Measurements from ENCODE around the gene PTGES2. TPM values are rescaled to one million over a fixed set of nuclear protein-coding genes. Genes with fewer than 3 reads are reported as not detected.

The PTGES2 gene
- total and polyA plus RNA-seq, 4 donors = 22.8 to 41.1 (median 31.5) TPM

DNA sequence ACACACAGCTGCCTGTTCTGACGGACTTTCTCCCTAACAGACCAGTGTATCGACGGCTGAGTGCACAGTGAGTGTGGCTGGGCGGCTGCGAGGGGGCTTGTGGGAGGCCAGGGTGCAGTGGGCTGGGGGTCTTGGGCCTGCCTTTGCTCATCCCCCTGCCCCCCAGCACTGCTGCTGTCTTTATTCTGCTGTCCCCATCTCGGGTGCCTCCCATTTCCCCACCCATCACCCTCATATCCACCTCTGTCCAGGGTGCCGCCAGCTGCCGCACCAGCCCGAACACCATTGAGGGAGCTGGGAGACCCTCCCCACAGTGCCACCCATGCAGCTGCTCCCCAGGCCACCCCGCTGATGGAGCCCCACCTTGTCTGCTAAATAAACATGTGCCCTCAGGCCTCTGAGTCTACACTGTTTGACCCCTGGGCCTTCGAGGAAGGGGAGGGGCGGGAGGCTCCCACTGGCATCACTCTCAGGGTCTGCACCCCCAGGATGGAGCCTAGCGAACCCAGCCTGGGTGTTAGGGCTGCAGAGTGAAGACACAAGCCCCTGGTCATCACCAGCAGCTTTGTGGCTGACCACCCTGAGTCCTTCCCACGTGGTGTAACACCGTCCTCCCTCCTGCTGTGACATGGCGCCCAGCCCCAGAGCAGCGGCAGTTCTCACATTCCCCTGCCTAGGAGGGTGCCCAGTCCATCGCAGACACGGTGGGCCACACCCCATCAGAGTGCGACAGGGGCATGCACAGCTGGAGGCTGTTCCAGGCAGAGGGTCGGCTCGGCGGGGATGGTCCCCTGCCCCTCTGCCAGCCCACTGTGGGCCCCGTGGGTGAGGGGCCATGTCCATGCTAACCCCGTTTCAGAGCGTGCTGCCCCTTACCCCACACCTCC is 25.8 kb upstream of the PTGES2 start:
- Histone ChIP-seq H3K27ac (ENCODE audit: low read depth in 1 of 2, low read length in 2 of 2) (no peak overlapping the region), H3K4me1 (ENCODE audit: control insufficient read depth in 4 of 4, insufficient read depth in 4 of 4, low read length in 3 of 4) (peaks cover 8 to 13% (median 10%) of the 10 kb centered on the region in 4 donors), H3K9me3 (ENCODE audit: control insufficient read depth in 4 of 4, low read length in 3 of 4) (no peaks in the 10 kb centered on the region), H3K36me3 (ENCODE audit: control insufficient read depth in 4 of 4, insufficient read depth in 3 of 4, low read depth in 1 of 4, low read length in 3 of 4) (no peaks in the 10 kb centered on the region), H3K9ac (ENCODE audit: low read depth in 1 of 2, low read length in 2 of 2) (no peak overlapping the region), H3K27me3 (ENCODE audit: control insufficient read depth in 4 of 4, insufficient read depth in 4 of 4, low read length in 3 of 4) (no peaks in the 10 kb centered on the region), H3K4me3 (ENCODE audit: low read depth in 1 of 3, low read length in 3 of 3) (no peak overlapping the region)
- WGBS = 89% methylated on average over 26 of the region's 26 CpGs
- no peak for DNase-seq (ENCODE audit: low spot score)
- no peak for TF ChIP-seq YY1 (IDR thresholded peaks at IDR 0.05)
- TF ChIP-seq, protein P1, sequence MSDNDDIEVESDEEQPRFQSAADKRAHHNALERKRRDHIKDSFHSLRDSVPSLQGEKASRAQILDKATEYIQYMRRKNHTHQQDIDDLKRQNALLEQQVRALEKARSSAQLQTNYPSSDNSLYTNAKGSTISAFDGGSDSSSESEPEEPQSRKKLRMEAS (IDR thresholded peaks at IDR 0.05) = no peak
- TF ChIP-seq GABPA (IDR thresholded peaks at IDR 0.05 in 1 of 2, conservative IDR thresholded peaks at IDR 0.05 in 1 of 2) = no peak
- TF ChIP-seq NR2F2 (IDR thresholded peaks at IDR 0.05) = no peak
- no peak for TF ChIP-seq JUND (IDR thresholded peaks at IDR 0.05)
- no peak for TF ChIP-seq FOXA2 (IDR thresholded peaks at IDR 0.05)
- TF ChIP-seq, protein P2, sequence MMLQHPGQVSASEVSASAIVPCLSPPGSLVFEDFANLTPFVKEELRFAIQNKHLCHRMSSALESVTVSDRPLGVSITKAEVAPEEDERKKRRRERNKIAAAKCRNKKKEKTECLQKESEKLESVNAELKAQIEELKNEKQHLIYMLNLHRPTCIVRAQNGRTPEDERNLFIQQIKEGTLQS (IDR thresholded peaks at IDR 0.05) = no peak
- no peak for TF ChIP-seq RAD21 (IDR thresholded peaks at IDR 0.05)
- no peak for TF ChIP-seq EGR1 (IDR thresholded peaks at IDR 0.05; ENCODE audit: low read depth in 2 of 2)
- TF ChIP-seq, protein P3, sequence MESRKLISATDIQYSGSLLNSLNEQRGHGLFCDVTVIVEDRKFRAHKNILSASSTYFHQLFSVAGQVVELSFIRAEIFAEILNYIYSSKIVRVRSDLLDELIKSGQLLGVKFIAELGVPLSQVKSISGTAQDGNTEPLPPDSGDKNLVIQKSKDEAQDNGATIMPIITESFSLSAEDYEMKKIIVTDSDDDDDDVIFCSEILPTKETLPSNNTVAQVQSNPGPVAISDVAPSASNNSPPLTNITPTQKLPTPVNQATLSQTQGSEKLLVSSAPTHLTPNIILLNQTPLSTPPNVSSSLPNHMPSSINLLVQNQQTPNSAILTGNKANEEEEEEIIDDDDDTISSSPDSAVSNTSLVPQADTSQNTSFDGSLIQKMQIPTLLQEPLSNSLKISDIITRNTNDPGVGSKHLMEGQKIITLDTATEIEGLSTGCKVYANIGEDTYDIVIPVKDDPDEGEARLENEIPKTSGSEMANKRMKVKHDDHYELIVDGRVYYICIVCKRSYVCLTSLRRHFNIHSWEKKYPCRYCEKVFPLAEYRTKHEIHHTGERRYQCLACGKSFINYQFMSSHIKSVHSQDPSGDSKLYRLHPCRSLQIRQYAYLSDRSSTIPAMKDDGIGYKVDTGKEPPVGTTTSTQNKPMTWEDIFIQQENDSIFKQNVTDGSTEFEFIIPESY (IDR thresholded peaks at IDR 0.05) = no peak
- TF ChIP-seq HNF4G (IDR thresholded peaks at IDR 0.05) = no peak
- TF ChIP-seq, protein P4, sequence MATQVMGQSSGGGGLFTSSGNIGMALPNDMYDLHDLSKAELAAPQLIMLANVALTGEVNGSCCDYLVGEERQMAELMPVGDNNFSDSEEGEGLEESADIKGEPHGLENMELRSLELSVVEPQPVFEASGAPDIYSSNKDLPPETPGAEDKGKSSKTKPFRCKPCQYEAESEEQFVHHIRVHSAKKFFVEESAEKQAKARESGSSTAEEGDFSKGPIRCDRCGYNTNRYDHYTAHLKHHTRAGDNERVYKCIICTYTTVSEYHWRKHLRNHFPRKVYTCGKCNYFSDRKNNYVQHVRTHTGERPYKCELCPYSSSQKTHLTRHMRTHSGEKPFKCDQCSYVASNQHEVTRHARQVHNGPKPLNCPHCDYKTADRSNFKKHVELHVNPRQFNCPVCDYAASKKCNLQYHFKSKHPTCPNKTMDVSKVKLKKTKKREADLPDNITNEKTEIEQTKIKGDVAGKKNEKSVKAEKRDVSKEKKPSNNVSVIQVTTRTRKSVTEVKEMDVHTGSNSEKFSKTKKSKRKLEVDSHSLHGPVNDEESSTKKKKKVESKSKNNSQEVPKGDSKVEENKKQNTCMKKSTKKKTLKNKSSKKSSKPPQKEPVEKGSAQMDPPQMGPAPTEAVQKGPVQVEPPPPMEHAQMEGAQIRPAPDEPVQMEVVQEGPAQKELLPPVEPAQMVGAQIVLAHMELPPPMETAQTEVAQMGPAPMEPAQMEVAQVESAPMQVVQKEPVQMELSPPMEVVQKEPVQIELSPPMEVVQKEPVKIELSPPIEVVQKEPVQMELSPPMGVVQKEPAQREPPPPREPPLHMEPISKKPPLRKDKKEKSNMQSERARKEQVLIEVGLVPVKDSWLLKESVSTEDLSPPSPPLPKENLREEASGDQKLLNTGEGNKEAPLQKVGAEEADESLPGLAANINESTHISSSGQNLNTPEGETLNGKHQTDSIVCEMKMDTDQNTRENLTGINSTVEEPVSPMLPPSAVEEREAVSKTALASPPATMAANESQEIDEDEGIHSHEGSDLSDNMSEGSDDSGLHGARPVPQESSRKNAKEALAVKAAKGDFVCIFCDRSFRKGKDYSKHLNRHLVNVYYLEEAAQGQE (IDR thresholded peaks at IDR 0.05) = no peak
- TF ChIP-seq SP1 (IDR thresholded peaks at IDR 0.05) = no peak
- TF ChIP-seq, protein P5, sequence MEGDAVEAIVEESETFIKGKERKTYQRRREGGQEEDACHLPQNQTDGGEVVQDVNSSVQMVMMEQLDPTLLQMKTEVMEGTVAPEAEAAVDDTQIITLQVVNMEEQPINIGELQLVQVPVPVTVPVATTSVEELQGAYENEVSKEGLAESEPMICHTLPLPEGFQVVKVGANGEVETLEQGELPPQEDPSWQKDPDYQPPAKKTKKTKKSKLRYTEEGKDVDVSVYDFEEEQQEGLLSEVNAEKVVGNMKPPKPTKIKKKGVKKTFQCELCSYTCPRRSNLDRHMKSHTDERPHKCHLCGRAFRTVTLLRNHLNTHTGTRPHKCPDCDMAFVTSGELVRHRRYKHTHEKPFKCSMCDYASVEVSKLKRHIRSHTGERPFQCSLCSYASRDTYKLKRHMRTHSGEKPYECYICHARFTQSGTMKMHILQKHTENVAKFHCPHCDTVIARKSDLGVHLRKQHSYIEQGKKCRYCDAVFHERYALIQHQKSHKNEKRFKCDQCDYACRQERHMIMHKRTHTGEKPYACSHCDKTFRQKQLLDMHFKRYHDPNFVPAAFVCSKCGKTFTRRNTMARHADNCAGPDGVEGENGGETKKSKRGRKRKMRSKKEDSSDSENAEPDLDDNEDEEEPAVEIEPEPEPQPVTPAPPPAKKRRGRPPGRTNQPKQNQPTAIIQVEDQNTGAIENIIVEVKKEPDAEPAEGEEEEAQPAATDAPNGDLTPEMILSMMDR (IDR thresholded peaks at IDR 0.05; ENCODE audit: low read depth, low read length, missing input control) = no peak
- no peak for TF ChIP-seq FOXA1 (IDR thresholded peaks at IDR 0.05)
- TF ChIP-seq TAF1 (conservative IDR thresholded peaks at IDR 0.05) = no peak
- no peak for TF ChIP-seq RXRA (IDR thresholded peaks at IDR 0.05)
- TF ChIP-seq HNF4A (conservative IDR thresholded peaks at IDR 0.05) = no peak
